ENCODE results near the gene RHOF.
A peak's percentile ranks its signal among the peaks of the same experiment; 100 is the strongest.
"Not testable (repeated sequence)": the region's sequence is repeated elsewhere in the genome, so short reads cannot be mapped to it uniquely, and the experiment has no call there.

Gene RHOF

DNA sequence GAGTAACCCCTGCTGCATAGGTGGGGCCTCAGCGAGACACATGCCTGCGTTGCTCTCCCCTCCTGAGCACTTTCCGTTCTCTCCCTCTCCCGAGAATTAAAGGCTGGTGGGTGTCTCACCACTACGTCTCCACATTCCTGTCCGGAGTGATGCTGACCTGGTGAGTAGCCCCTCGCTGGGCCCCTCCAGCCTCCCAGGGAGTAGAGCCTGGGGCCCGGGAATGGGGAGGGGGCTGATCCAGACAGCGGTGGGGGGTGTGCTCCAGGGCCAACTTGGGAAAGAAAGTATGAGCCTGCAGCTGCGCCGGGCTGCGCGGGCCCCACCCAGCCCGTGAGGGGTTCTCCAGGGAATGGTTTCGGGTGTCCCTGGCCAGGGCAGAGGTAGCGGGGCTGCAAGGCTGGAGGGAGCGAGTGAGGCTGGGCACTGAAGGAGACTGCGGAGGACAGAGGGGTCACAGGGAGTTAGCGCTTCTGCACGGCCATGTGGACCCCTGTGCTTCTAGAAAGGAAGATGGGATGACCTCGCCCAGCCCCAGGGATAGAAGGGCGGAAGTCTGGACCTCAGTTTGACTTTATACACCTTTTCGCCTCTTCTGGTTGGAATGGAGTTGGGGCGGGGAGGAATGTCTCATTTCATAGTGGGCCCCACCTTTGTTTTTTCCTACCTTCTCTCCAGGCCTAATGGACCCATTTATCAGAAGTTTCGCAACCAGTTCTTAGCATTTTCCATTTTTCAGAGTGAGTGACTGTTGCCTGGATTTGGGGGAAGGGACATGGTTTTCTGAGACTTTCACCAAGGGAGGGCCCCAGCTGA, 22.5 kb downstream of the RHOF start:
- DNase-seq, result no peak

DNA sequence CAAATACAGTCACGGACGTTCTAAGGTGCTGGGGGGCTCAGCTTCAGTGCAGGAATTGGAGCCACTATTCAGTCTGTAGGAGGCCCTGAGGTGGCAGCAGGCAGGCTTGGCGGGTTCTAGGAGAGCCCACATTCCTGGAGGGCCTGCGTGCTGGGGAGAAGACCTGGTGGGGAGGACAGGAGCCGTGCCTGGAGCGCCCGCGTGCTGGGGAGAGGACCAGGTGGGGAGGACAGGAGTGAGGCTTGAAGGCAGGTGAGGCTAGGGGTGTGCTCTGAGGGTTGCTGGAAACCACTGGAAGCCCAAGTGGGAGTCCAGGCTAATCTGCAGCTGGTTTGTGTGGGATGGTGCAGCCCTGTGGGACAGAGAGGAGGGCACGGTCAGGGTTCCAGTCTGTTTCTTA, 23.1 kb downstream of the RHOF start:
- no peak for DNase-seq

DNA sequence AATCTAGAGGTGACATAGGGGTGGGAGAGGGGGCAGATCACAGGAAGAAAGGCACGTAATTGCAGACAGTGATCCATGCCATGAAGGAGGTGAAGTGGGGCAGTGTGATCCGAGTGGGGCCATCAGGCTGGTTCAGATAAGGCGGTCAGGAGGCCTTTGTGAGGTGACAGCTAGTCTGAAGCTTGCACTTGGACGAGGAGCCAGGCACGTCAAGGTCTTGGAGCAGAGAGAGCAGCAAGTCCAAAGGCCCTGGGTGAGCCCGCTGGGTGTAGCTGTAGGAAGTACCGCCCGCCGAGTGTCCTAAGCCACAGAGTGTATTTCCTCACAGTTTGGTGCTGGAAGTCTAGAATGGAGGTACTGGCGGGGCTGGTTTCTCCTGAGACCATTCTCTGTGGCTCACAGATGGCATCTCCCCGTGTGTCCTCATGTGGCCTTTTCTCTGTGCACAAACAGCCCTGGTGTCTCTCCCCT, 23.6 kb downstream of the RHOF start:
- DNase-seq, result no peak

DNA sequence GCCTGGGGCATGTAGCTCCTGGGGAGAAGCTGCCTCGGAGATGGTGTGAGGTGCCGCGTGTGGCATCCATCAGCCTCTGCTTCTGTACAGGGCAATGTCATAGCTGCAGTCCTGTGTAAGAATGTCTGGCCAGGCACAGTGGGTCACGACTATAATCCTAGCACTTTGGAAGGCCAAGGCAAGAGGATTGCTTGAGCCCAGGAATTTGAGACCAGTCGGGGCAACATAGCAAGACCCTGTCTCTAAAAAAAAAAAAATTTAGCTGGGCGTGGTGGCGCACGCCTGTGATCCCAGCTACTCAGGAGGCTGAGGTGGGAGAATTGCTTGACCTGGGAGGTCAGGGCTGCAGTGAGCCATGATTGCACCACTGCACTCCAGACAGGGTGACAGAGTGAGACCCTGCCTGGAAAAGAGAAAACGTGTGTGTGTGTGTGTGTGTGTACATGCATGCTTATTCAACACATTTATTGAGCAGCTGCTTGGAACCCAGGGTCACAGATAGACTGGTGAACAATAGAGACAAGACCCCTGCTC, 24.1 kb downstream of the RHOF start:
- no peak for DNase-seq

DNA sequence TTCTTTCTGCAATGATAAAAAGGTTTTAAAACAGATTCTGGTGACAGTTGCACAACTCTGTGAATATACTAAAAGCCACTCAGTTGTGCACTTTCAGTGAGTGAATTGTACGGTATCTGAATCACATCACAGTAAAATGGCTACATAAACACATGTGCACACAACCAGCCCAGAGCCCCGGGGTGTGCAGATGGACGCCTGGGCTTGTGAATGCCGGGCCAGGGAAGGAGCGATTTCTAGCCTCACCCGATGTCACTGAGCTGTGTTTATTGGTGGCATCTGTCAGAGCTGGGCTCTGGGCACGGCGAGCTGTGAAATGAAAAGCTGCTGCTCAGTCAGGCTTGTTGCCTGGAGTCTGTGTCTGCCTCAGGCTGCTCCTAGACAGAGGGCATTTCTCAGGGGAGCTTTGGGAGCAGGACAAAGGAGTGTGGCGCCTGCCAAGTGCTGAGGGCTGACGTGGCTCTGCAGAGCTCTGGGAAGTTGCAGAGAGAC, 25.9 kb downstream of the RHOF start:
- DNase-seq, result peak; percentile 98

DNA sequence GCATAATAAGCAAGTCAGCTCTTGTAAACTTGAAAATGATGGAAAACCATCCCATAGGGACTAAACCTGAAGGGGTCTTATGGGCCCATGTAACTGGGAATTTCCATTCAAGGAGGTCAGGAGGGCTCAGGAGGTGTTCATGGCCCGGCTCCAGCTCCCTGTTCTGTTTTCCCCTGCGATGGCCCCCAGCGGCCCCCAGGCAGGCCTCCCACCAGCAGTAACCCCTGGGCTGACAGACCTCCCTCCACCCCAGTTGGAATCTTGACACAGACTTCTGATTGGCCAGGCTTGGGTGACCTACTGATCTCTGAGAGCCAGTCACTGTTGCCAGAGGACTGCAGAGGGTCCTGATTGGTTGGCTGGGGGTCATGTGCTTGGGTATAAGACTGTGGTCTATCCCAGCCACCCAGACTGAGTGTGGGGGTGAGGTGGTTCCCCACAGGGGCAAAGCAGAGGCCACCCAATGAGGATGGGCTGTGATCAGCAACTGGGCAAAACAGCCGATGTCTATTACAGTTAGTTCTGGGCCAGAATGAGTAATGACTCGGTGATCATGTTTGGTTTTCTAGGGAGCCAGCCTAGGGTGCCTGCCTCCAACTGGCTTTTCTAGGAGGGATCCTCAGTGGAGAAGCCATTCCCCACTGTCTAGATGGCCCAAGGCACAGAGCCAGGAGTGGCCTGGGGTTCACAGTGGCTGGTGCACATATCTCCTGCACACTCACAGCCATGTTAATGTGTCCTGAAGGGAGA, 27.0 kb downstream of the RHOF start:
- DNase-seq, result no peak

DNA sequence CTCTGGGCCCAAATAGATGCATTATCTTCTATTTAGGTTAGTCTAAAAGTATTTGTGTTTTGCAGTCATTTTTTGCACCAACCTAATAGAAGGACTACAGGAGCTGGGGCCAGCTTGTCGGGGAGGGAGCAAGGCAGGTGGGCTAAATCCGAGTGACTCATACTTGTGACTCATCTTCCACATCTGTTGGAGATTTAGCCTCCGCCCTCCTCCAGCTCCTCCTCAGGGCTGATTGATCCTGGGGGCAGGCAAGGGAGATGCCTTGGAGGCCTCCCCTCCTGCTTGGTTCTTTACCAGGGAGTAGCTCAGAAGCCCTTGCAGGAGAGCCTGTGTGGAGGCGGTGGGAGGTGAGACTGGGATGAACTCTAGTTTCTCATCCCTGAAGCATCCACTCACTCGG, 27.9 kb downstream of the RHOF start:
- peak; percentile 59 for DNase-seq

DNA sequence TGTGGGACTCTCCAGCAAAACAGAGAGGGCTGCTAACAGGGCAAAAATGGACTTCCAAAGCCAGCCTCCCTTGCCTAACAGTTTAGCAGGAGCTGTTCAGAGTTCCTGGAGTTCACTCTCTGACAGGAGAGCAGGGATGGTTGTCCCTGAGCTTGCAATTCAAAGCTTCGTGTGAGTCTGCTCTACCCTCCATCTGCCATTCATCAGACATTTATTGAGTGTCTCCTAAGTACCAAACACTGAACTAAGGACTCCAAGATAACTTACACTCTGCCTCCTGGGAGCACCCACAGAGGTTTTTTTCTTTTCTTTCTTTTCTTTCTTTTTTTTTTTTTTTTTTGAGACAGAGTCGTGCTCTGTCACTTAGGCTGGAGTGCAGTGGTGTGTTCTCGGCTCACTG, 28.7 kb downstream of the RHOF start:
- DNase-seq, result no peak

DNA sequence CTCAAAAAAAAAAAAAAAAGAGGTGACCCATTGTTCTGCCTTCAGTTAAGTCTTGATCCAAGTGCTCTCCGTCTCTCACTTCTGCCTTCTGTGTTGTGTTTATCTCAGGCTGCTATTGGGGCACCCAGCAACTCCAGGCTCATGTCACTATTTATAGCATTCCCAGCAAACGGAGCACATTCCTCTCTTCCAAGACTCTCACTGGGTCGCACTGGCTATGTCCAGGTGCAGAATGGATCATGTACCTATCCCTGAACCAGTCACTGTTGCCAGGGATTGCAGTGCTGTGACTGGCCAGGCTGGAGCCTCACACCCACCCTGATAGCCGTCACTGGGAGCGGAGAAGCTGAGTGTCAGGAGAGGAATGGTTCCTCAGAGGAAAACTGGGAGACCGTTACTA, 31.2 kb downstream of the RHOF start:
- no peak for DNase-seq

DNA sequence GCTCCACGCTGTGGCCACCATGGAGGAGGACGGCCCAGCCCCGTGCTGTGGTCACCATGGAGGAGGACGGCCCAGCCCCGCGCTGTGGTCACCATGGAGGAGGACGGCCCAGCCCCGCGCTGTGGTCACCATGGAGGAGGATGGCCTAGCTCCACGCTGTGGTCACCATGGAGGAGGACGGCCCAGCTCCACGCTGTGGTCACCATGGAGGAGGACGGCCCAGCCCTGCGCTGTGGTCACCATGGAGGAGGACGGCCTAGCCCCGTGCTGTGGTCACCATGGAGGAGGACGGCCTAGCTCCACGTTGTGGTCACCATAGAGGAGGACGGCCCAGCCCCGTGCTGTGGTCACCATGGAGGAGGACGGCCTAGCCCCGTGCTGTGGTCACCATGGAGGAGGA, 35.0 kb downstream of the RHOF start:
- DNase-seq, result not testable (repeated sequence)

DNA sequence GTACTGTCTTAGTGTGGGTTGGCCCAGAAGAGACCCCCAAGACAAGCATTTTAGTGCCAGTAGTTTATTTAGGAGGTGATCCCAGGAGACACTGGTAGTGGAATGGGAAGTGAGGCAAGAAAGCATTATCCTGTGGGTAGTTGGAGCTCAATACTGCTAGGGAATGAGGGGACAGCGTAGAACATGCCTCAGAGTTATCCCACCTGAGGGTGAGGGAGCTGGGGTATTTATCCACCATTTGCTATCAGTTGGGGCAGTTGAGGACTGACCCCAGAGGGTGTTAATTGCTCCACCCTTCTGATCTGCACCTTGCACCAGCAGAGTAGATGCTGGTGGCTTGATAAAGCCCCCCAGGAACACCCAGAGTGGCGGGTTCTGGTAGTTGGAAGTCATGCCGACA, 37.9 kb downstream of the RHOF start:
- DNase-seq, result no peak

DNA sequence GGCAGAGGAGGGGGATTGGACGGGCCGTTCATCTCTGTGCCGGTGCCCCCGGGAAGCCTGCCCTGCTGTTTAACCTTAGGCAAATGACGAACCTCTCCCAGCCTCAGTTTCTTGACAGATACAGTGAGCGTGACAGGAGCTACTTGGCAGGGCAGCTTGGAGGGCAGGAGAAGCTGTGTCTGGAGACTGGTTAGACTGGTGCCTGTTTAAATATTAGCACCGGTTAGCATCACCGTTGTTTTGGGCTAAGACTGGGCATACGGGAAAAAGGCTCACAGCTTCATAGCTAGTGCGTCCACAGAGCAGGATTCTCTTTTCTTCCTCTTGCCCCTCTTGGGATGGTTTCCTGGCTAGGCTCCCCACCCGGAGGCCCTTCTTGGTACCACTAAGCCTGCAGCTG, 38.7 kb downstream of the RHOF start:
- no peak for DNase-seq

DNA sequence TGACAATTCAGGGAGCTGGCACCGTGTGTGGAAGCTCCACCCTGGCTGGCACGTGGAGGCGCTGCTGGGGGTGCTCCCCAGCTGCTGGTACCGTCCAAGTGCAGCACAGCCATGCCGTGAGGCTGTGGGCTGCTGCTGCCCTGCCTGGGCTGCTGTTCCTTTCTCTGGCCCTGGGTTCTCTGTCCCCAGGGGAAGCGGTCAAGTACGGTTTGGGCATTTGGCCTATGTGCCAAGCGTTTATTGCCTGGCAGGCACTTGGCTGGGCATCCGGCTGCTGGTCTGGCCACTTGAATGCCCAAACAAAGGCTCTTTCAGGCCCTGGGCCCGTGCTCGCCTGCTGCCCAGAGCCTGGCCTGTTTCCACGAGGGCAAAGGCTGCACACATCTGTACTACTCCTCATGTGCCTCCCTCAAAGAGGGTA, 39.6 kb downstream of the RHOF start:
- DNase-seq, result no peak

DNA sequence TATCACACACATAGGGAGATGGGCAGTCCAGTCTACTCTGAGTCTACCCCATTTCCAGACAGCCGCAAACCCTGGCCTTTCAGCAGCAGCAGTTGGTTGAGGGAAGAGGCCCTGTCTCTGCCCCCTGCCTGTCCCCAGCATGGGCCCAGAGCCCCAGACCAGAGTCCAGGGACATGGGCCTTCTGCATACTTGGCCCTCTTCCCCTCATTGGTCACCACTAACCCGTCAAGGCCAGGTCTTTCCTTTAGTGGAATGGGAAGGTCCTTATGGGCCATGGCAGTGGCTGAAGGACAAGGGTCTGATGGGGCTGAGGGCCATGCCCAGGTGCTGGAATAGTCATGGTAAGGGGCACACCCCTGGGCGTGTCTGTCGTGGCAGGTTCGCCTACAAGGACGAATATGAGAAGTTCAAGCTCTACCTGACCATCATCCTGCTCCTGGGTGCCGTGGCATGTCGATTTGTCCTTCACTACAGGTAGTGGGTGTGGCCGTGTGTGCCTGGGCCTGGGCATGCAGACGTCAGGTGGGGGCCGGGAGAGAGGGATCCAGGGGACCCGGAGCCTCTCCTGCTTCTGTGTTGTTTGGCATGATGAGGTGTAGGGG, 41.6 kb downstream of the RHOF start:
- no peak for DNase-seq

DNA sequence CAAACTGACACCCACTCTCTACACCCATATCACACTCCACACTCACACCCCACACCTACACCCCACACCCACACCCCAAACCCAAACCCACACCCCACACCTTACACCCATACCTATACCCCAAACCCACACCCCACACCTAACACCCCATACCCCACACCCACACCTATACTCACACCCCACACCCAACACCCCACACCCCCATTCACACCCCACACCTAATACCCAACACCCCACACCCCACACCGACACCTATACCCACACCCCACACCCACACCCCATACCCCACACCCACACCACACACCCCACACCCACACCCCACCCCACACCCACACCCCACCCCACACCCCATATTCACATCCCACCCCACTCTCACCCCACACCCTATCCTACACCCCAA, 42.5 kb downstream of the RHOF start:
- no peak for DNase-seq

DNA sequence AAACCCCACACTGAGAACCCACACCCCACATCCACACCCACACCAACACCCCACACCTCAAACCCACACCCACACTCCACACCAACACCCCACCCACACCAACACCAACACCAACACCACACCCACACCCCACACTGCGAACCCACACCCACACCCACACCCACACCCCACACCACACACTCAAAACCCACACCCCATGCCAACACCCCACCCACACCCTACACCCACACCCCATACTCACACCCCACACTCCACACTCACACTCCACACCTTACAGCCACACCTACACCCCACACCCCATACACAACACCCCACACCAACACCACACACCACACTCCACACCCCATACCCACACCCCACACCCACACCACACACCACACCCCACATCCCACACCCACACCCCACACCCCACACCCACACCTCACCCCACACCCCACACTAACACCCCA, 43.0 kb downstream of the RHOF start:
- DNase-seq, result no peak

DNA sequence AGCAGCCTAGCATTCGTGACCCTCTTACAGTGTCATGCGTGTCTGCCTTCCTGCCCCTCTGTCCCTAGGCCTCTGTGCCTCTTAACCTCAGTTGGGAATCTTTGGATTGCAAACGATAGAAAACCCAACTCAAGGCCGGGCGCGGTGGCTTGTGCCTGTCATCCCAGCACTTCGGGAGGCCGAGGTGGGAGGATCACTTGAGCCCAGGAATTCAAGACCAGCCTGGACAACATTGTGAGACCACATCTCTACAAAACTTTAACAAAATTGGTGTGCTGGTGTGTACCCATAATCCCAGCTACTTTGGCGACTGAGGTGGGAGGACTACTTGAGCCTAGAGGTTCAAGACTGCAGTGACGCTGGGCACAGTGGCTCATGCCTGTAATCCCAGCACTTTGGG, 44.2 kb downstream of the RHOF start:
- no peak for DNase-seq

DNA sequence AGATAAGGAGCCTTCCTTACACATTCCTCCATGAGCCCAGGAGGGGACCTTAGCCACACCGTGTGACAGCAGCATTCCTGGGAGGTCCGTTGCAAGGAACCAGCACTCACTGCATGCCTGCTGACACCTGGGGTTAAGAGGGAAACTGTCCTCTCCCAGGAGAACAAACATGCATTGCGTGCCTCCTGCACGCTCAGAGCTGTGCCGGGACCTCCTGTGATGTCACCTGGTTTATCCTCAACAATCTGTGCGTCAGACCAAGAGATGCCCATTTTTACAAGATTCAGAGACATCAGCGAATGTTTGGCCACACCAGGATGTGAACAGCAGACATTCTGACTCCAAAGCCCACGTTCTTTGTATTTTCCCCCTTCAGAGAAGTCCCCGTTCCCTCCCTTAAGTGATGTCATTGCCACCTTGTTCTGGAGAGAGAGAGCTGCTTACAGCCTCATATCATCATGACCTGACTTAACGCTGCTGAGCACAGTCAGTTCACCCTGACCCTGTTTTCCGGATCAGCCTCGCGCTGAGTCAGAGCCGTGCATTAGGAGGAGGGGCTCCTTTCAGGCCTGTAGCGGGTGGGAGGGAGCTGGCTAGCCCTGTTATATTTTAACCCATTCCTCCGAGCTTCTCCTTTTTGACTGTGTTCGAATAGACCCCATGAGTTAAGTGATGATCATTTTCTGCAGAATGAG, 44.8 kb downstream of the RHOF start:
- no peak for DNase-seq

DNA sequence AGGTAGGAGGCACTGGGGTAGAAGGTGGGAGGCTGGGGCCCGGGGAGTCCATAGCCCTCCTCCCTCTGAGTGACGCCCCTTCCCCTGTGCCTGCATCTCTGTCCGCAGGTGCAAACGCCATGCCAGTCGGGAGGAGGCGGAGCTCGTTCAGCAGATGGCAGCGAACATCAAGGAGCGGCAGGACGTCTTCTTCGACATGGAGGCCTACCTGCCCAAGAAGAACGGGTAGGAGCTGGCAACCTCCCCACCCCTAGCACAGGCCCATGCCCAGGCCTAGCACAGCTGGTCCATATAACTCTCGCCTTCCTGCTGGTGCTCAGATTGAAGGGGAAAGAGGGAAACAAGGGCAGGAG, 45.3 kb downstream of the RHOF start:
- DNase-seq, result no peak

DNA sequence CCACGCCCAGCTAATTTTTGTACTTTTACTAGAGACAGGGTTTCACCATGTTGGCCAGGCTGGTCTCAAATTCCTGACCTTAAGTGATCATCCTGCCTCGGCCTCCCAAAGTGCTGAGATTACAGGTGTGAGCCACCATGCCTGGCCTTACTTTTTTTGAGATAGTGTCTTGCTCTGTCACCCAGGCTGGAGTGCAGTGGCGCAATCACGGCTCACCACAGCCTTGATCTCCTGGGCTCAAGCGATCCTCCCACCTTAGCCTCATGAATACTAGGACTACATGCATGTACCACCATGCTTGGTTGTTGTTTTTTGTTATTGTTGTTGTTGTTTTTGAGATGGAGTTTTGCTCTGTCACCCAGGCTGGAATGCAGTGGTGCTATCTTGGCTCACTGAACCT, 47.9 kb downstream of the RHOF start:
- not testable (repeated sequence) for DNase-seq

DNA sequence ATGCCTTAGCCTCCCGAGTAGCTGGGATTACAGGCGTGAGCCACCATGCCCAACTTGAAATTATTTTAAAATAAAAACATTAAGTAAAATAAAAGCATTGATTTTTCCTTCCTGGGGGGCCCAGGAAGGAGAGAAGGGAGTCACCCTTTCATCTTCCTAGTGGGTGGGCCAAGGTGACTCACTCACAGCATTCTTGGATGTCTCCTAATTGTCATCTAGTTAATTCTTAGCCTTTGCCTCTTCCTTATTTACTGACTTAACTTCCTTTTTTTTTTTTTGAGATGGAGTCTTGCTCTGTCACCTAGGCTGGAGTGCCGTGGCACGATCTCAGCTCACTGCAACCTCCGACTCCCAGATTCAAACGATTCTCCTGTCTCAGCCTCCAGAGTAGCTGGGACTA, 51.7 kb downstream of the RHOF start:
- DNase-seq, result no peak

DNA sequence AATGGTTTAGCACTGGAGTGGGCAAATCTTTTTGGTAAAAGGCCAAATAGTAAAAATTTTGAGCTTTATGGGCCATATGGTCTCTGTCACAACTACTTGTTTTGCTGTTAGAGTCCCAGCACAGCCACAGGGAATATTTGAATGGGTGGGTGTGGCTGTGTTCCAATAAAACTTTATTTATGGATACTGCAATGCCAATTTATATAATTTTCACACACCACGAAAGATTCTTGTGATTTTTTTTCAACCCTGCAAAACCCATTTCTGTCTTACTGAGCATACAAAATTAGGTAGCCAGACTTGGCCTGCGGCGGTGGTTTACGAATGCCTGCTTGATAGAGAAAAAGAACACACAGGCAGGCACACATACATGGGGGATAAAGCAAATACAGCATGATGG, 52.6 kb downstream of the RHOF start:
- peak; percentile 19 for DNase-seq

DNA sequence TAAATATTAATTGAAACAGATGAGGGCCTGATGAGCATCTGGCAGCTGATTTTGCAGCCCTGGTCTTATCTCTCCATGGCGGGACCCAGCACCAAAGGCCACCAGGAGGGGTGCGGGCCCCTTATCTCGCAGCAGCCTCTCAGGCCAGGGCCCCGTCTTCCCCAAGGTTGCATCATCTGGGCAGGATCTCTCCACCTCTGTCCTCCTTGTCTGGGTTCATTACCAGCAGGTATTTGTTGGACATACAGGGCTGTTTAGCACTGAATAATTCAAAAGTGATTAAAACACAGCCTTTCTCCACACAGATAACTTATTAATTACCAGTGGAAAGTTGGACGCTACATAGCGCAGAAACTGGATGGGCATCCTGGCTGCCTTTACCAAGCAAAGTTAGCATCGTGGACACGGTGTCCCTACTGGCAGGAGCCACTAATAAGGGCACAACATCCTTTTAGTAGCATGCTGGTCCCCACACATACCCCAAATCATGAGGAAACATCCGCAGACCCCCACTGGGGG, 55.1 kb downstream of the RHOF start:
- no peak for DNase-seq
